GM12875 (cell line): ENCODE data around the gene TMEM192.

ENCODE experiments used
- H3K4me3 ChIP-seq: one replicate; pipeline ENCODE4 v1.5.1; 2011; ENCODE audit warnings: low read depth, low read length, control low read depth
- TF ChIP-seq, protein P1 (sequence below): IDR thresholded peaks from 2 replicates; pipeline ENCODE4 v1.5.1; 2011; ENCODE audit warnings: low read depth, mild to moderate bottlenecking, control low read depth, inconsistent platforms, low read length, moderate library complexity, borderline replicate concordance; ENCODE audit not compliant: insufficient read depth

The TMEM192 gene

GRCh38 chr4:165060938-165061337, 51.7 kb downstream of the TMEM192 start:
- H3K4me3 ChIP-seq: no peak overlapping the region
- TF ChIP-seq, protein P1, sequence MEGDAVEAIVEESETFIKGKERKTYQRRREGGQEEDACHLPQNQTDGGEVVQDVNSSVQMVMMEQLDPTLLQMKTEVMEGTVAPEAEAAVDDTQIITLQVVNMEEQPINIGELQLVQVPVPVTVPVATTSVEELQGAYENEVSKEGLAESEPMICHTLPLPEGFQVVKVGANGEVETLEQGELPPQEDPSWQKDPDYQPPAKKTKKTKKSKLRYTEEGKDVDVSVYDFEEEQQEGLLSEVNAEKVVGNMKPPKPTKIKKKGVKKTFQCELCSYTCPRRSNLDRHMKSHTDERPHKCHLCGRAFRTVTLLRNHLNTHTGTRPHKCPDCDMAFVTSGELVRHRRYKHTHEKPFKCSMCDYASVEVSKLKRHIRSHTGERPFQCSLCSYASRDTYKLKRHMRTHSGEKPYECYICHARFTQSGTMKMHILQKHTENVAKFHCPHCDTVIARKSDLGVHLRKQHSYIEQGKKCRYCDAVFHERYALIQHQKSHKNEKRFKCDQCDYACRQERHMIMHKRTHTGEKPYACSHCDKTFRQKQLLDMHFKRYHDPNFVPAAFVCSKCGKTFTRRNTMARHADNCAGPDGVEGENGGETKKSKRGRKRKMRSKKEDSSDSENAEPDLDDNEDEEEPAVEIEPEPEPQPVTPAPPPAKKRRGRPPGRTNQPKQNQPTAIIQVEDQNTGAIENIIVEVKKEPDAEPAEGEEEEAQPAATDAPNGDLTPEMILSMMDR: 0 out of 2 replicates have a peak, but pooled peaks have one; percentile 18

GRCh38 chr4:165059386-165059785, 53.3 kb downstream of the TMEM192 start:
- TF ChIP-seq, protein P1: no peak
- H3K4me3 ChIP-seq: no peak overlapping the region

- TF ChIP-seq, protein P1: no peak
- no peak overlapping the region for H3K4me3 ChIP-seq
These were observed 54.0 kb downstream of the TMEM192 start for GRCh38 chr4:165058666-165059065.

GRCh38 chr4:165055601-165056000, 57.1 kb downstream of the TMEM192 start:
- H3K4me3 ChIP-seq: no peak overlapping the region
- TF ChIP-seq, protein P1: no peak

- H3K4me3 ChIP-seq: no peak within 1 kb of the TSS
- TF ChIP-seq, protein P1: no peak
These were observed 59.0 kb downstream of the TMEM192 start, which contains the start of gene TRIM75 for GRCh38 chr4:165053645-165054044. TSS of gene TRIM75 (plus strand) at chr4:165053866. CDS start at chr4:165059148, 5,282 bp downstream.

GRCh38 chr4:165052627-165053026, 60.0 kb downstream of the TMEM192 start:
- no peak overlapping the region for H3K4me3 ChIP-seq
- TF ChIP-seq, protein P1: no peak

GRCh38 chr4:165048170-165048569, 64.5 kb downstream of the TMEM192 start:
- H3K4me3 ChIP-seq: no peak overlapping the region
- TF ChIP-seq, protein P1: no peak
